ENCODE results near the gene ERG28. TPM values are rescaled to one million over a fixed set of nuclear protein-coding genes. Genes with fewer than 3 reads are reported as not detected.

The ERG28 gene
- total RNA-seq, 1 donor from 2014 or later: 14.6 TPM

- TF ChIP-seq, protein P1, sequence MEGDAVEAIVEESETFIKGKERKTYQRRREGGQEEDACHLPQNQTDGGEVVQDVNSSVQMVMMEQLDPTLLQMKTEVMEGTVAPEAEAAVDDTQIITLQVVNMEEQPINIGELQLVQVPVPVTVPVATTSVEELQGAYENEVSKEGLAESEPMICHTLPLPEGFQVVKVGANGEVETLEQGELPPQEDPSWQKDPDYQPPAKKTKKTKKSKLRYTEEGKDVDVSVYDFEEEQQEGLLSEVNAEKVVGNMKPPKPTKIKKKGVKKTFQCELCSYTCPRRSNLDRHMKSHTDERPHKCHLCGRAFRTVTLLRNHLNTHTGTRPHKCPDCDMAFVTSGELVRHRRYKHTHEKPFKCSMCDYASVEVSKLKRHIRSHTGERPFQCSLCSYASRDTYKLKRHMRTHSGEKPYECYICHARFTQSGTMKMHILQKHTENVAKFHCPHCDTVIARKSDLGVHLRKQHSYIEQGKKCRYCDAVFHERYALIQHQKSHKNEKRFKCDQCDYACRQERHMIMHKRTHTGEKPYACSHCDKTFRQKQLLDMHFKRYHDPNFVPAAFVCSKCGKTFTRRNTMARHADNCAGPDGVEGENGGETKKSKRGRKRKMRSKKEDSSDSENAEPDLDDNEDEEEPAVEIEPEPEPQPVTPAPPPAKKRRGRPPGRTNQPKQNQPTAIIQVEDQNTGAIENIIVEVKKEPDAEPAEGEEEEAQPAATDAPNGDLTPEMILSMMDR (conservative IDR thresholded peaks at IDR 0.05; ENCODE audit: low read depth, low read length): no peak
- H3K4me3 ChIP-seq (ENCODE audit: low read depth, low read length): no peak overlapping the region
- no peak for DNase-seq (ENCODE audit: low read depth)
Measured at GRCh38 chr14:75645056-75645455, 15.6 kb downstream of the ERG28 start.

DNA sequence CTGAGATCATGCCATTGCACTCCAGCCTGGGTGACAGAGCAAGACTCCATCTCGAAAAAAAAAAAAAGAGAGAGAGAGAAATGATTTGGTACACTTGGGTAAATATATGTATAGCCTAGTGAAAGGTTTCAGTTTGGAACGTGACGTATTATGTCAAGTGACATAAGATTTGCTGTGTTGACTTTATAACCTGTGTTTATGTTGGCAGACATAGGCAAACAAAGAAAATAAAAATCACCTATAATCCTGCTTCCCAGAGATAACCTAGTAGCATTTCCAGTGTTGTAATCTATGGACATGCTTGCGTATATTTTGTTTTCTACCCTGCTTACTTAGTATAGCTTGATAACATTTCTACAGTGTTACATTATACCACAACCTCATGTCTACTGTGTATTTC is 16.7 kb downstream of the ERG28 start:
- TF ChIP-seq, protein P1 (conservative IDR thresholded peaks at IDR 0.05; ENCODE audit: low read depth, low read length): no peak
- no peak overlapping the region for H3K4me3 ChIP-seq (ENCODE audit: low read depth, low read length)
- no peak for DNase-seq (ENCODE audit: low read depth)

DNA sequence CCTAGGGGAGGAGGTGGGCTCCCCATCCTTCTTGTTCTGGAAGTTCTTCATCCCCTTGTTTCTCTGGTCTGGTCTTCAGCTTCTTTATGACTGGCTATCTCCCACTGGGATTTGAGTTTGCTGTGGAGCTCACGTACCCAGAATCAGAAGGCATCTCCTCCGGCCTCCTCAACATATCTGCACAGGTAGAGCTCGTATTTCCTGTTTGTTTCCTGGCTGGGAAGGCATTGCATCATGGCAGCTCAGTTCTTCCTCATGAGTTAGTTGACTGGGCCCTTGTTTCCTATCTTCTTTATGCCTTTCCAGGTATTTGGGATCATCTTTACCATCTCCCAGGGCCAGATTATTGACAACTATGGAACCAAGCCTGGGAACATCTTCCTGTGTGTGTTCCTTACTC is 19.8 kb downstream of the ERG28 start:
- no peak overlapping the region for H3K4me3 ChIP-seq (ENCODE audit: low read depth, low read length)
- DNase-seq (ENCODE audit: low read depth): no peak

GRCh38 chr14:75636100-75636692 is 24.5 kb downstream of the ERG28 start:
- TF ChIP-seq, protein P1 (conservative IDR thresholded peaks at IDR 0.05; ENCODE audit: low read depth, low read length): no peak
- no peak overlapping the region for H3K4me3 ChIP-seq (ENCODE audit: low read depth, low read length)
- no peak for DNase-seq (ENCODE audit: low read depth)

More for the DNA sequence above, 19.8 kb downstream of the ERG28 start:
- TF ChIP-seq, protein P1 (conservative IDR thresholded peaks at IDR 0.05; ENCODE audit: low read depth, low read length): no peak

GRCh38 chr14:75634848-75635247 is 25.8 kb downstream of the ERG28 start:
- no peak for DNase-seq (ENCODE audit: low read depth)
- H3K4me3 ChIP-seq (ENCODE audit: low read depth, low read length): no peak overlapping the region
- TF ChIP-seq, protein P1 (conservative IDR thresholded peaks at IDR 0.05; ENCODE audit: low read depth, low read length): no peak

GRCh38 chr14:75631453-75631831 is 29.2 kb downstream of the ERG28 start:
- TF ChIP-seq, protein P1 (conservative IDR thresholded peaks at IDR 0.05; ENCODE audit: low read depth, low read length): no peak
- no peak overlapping the region for H3K4me3 ChIP-seq (ENCODE audit: low read depth, low read length)
- DNase-seq (ENCODE audit: low read depth): no peak
